Calu3 (cell line): Measurements from ENCODE around the gene CAPN7. TPM values are rescaled to one million over a fixed set of nuclear protein-coding genes. Genes with fewer than 3 reads are reported as not detected.

ENCODE experiments used
- BruUV-seq: library from RNA; stranded (reverse); fragments of 400-500 nt; replicated peaks from 2 replicates; lab custom pipeline; 2021; lab: Mats Ljungman, UMichigan
- CTCF ChIA-PET: fragments of 300-600 bp; sonication (Branson Sonifier 250); formaldehyde crosslinking; loops from one replicate; lab custom pipeline; 2022; ENCODE audit warnings: antibody characterized with exemption; lab: Charles Lee
- DNase-seq: peaks from one replicate; pipeline ENCODE4 v3.0.0; 2022
- H3K27ac Mint-ChIP-seq: one replicate; pipeline ENCODE4 v1.8.0; 2022; ENCODE audit warnings: mixed read lengths; ENCODE audit not compliant: unreplicated experiment
- H3K27me3 Mint-ChIP-seq: one replicate; pipeline ENCODE4 v1.8.0; 2022; ENCODE audit warnings: mixed read lengths; ENCODE audit not compliant: unreplicated experiment
- H3K36me3 Mint-ChIP-seq: one replicate; pipeline ENCODE4 v1.8.0; 2022; ENCODE audit warnings: mild to moderate bottlenecking, moderate library complexity, mixed read lengths; ENCODE audit not compliant: insufficient read depth, unreplicated experiment
- H3K4me1 Mint-ChIP-seq: one replicate; pipeline ENCODE4 v1.8.0; 2022; ENCODE audit warnings: mild to moderate bottlenecking, low read depth, mixed read lengths; ENCODE audit not compliant: unreplicated experiment
- H3K4me3 Mint-ChIP-seq: one replicate; pipeline ENCODE4 v1.8.0; 2022; ENCODE audit warnings: mild to moderate bottlenecking, low read depth, moderate library complexity, mixed read lengths; ENCODE audit not compliant: unreplicated experiment
- H3K9me3 Mint-ChIP-seq: one replicate; pipeline ENCODE4 v1.8.0; 2022; ENCODE audit warnings: low read depth, mixed read lengths; ENCODE audit not compliant: unreplicated experiment
- CTCF ChIP-seq: fragments of 200-600 bp; IDR thresholded peaks from one replicate; pipeline ENCODE4 v1.8.0; 2022; ENCODE audit warnings: antibody characterized with exemption; ENCODE audit not compliant: unreplicated experiment
- intact Hi-C: fragments of 100-400 bp; cut with micrococcal nuclease; formaldehyde crosslinking; loops from one replicate; pipeline ENCODE4 v1.10.0; 2022; ENCODE audit not compliant: unreplicated experiment
- total RNA-seq: library from RNA; stranded (reverse); gene quantifications from 2 replicates; pipeline ENCODE4 v1.2.3, GENCODE V29; 2022

The CAPN7 gene
- total RNA-seq, 1 experiment from 2014 or later, result 24.1 TPM

GRCh38 chr3:15199493-15200105 is 6.4 kb upstream of the CAPN7 start:
- intact Hi-C loops, result loop anchor here (5.0 to 10.0 kb wide), 2 partner anchors 208 to 275 kb away; no protein-coding TSS in a partner anchor
- no peak overlapping the region for H3K27ac Mint-ChIP-seq
- no peaks in the 10 kb centered on the region for H3K9me3 Mint-ChIP-seq
- no peaks in the 10 kb centered on the region for H3K36me3 Mint-ChIP-seq
- DNase-seq, result no peak
- peaks cover 18% of the 10 kb centered on the region for H3K27me3 Mint-ChIP-seq
- H3K4me1 Mint-ChIP-seq, result no peaks in the 10 kb centered on the region
- CTCF ChIA-PET, result no interaction called here
- TF ChIP-seq CTCF, result no peak
- BruUV-seq, result no TSS peak
- no peak overlapping the region for H3K4me3 Mint-ChIP-seq

DNA sequence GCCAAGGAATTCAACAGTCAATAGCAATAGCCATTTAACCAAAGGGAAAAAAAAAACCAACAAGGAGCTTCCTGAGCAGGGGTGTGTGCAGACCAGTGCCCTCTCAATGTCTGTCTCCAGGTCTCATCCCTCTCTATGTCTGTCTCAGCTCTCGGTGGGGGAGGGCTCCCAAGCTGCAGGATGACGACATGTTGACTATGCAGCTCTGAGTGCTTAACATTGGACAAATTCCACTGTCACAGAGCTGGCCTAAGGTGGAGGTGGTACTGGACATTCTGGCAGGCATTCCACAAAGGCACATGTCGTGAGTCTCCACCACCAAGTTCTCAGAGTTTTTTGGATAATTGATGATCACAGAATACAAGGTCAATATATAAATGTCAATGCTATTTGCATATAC is 2.0 kb upstream of the CAPN7 start:
- no peak overlapping the region for H3K27ac Mint-ChIP-seq
- no peaks in the 10 kb centered on the region for H3K9me3 Mint-ChIP-seq
- peaks cover 4% of the 10 kb centered on the region for H3K27me3 Mint-ChIP-seq
- intact Hi-C loops, result loop anchor here (5.0 to 10.0 kb wide), 2 partner anchors 203 to 279 kb away; no protein-coding TSS in a partner anchor
- TF ChIP-seq CTCF, result no peak
- no peak for DNase-seq
- H3K4me3 Mint-ChIP-seq, result no peak overlapping the region
- H3K36me3 Mint-ChIP-seq, result peaks cover 19% of the 10 kb centered on the region
- no TSS peak for BruUV-seq
- CTCF ChIA-PET, result no interaction called here
- no peaks in the 10 kb centered on the region for H3K4me1 Mint-ChIP-seq

GRCh38 chr3:15205482-15205933 is 538 bp upstream of the CAPN7 start:
- H3K27ac Mint-ChIP-seq, result peak overlapping the region; percentile 79
- H3K4me1 Mint-ChIP-seq, result no peaks in the 10 kb centered on the region
- no peaks in the 10 kb centered on the region for H3K9me3 Mint-ChIP-seq
- TF ChIP-seq CTCF, result no peak
- peaks cover 19% of the 10 kb centered on the region for H3K36me3 Mint-ChIP-seq
- H3K27me3 Mint-ChIP-seq, result no peaks in the 10 kb centered on the region
- peak overlapping the region; percentile 74 for H3K4me3 Mint-ChIP-seq
- intact Hi-C loops, result loop anchor here (5.0 to 10.0 kb wide), 2 partner anchors 98 to 281 kb away; no protein-coding TSS in a partner anchor
- DNase-seq, result no peak
- BruUV-seq, result TSS peak; percentile 52
- CTCF ChIA-PET, result interaction anchor here (1.1 to 1.9 kb wide), 2 partner anchors 97 to 106 kb away, joined by 3 to 11 read pairs; partner anchors contain the start of gene RBSN

- peak; percentile 3 for DNase-seq
- TSS peak; percentile 31 for BruUV-seq
- H3K9me3 Mint-ChIP-seq, result no peaks in the 10 kb centered on the region
- TF ChIP-seq CTCF, result no peak
- H3K27me3 Mint-ChIP-seq, result no peaks in the 10 kb centered on the region
- no peaks in the 10 kb centered on the region for H3K4me1 Mint-ChIP-seq
- intact Hi-C loops, result loop anchor here (5.0 to 10.0 kb wide), 2 partner anchors 100 to 282 kb away; no protein-coding TSS in a partner anchor
- H3K4me3 Mint-ChIP-seq, result peak overlapping the region; percentile 74
- CTCF ChIA-PET, result interaction anchor here (0.5 to 1.9 kb wide), 4 partner anchors 12 to 840 kb away, joined by 3 to 11 read pairs (median 3); no protein-coding TSS in a partner anchor
- H3K36me3 Mint-ChIP-seq, result peaks cover 19% of the 10 kb centered on the region
- H3K27ac Mint-ChIP-seq, result peak overlapping the region; percentile 79
Observed at GRCh38 chr3:15206662-15207576, 873 bp downstream of the CAPN7 start.
